Endothelial cell of umbilical vein (primary cell): ENCODE measurements around the gene KLF8. TPM values are rescaled to one million over a fixed set of nuclear protein-coding genes. Genes with fewer than 3 reads are reported as not detected.

Experiments used
- BruUV-seq: library from RNA; stranded (reverse); fragments of 400-500 nt; replicated peaks from 2 replicates; lab custom pipeline; 2021; lab: Mats Ljungman, UMichigan
- CTCF ChIA-PET: fragments of 300-600, 350-600 bp; sonication (Branson Sonifier 250); formaldehyde crosslinking; loops from one replicate; lab custom pipeline; 2021; ENCODE audit warnings: antibody characterized with exemption, inconsistent platforms; lab: Charles Lee
- POLR2A ChIA-PET: fragments of 300-600, 350-600 bp; sonication (Branson Sonifier 250); formaldehyde crosslinking; loops from one replicate; lab custom pipeline; 2021; ENCODE audit warnings: antibody characterized with exemption, inconsistent platforms; lab: Charles Lee
- DNase-seq: peaks from one replicate; pipeline ENCODE4 v3.0.0-alpha.2; 2011; ENCODE audit warnings: low read depth, low spot score
- FAIRE-seq: peaks from 2 replicates; lab custom pipeline; 2011; peaks lifted over from hg19 to GRCh38; lab: Jason Lieb, UNC
- H2AFZ ChIP-seq: 2 replicates; pipeline ENCODE4 v1.6.0; 2012; ENCODE audit warnings: low read depth, low read length, control low read depth, inconsistent platforms
- H3K27ac ChIP-seq: 2 replicates; pipeline ENCODE4 v1.5.1; 2011; ENCODE audit warnings: low read depth, mild to moderate bottlenecking, control low read depth, low read length, moderate library complexity; ENCODE audit not compliant: insufficient read depth
- H3K27me3 ChIP-seq, 2 experiments: 2 replicates each; pipeline versions ENCODE4 v1.6.0 to v1.6.1; 2011; ENCODE audit warnings: low read length in 2 of 2, mixed read lengths in 1 of 2; ENCODE audit not compliant: control insufficient read depth in 2 of 2, insufficient read depth in 2 of 2
- H3K36me3 ChIP-seq, 2 experiments: 2 replicates in 1 of 2; 3 replicates in 1 of 2; pipeline ENCODE4 v1.5.1; 2011; ENCODE audit warnings: low read length in 2 of 2, mild to moderate bottlenecking in 1 of 2, moderate library complexity in 1 of 2; ENCODE audit not compliant: control insufficient read depth in 2 of 2, insufficient read depth in 2 of 2; ENCODE audit errors: extremely low read depth in 1 of 2
- H3K4me1 ChIP-seq: 3 replicates; pipeline ENCODE4 v1.5.1; 2011; ENCODE audit warnings: mild to moderate bottlenecking, low read length; ENCODE audit not compliant: control insufficient read depth, insufficient read depth; ENCODE audit errors: extremely low read depth
- H3K4me2 ChIP-seq: 2 replicates; pipeline ENCODE4 v1.6.1; 2011; ENCODE audit warnings: low read length, control low read depth, mixed read lengths; ENCODE audit not compliant: insufficient read depth
- H3K4me3 ChIP-seq, 3 experiments: fragments of 200-600 bp in 1 of 3; sonication (generic), shearing (Covaris generic) in 1 of 3; replicated peaks in 1 of 3; 2 replicates each; pipeline ENCODE4 v1.5.1; 2011 to 2016; ENCODE audit warnings: control low read depth in 3 of 3, low read length in 3 of 3, mild to moderate bottlenecking in 2 of 3, inconsistent platforms in 1 of 3, low read depth in 1 of 3, moderate library complexity in 1 of 3; ENCODE audit not compliant: insufficient read depth in 1 of 3
- H3K79me2 ChIP-seq: 2 replicates; pipeline ENCODE4 v1.6.0; 2012; ENCODE audit warnings: low read length, inconsistent platforms; ENCODE audit not compliant: control insufficient read depth, insufficient read depth
- H3K9ac ChIP-seq: replicated peaks from 2 replicates; pipeline ENCODE3; 2011; ENCODE audit warnings: low read length, control low read depth; ENCODE audit not compliant: insufficient read depth; ENCODE audit errors: extremely low read depth
- H3K9me1 ChIP-seq: replicated peaks from 3 replicates; pipeline ENCODE4 v1.6.0; 2011; ENCODE audit warnings: mild to moderate bottlenecking, low read length; ENCODE audit not compliant: control insufficient read depth, insufficient read depth; ENCODE audit errors: extremely low read depth
- H3K9me3 ChIP-seq: replicated peaks from 2 replicates; pipeline ENCODE4 v1.5.1; 2012; ENCODE audit warnings: low read length, inconsistent platforms; ENCODE audit not compliant: control insufficient read depth, insufficient read depth
- H4K20me1 ChIP-seq: replicated peaks from 2 replicates; pipeline ENCODE3; 2011; ENCODE audit warnings: mild to moderate bottlenecking, low read length; ENCODE audit not compliant: control insufficient read depth, insufficient read depth; ENCODE audit errors: extremely low read depth
- CTCF ChIP-seq, 2 donors: IDR thresholded peaks; 1 replicate in 1 of 2; 2 replicates in 1 of 2; pipeline ENCODE4 v1.5.1; 2011; ENCODE audit warnings: low read length in 2 of 2, mild to moderate bottlenecking in 2 of 2, moderate library complexity in 2 of 2, control low read depth in 1 of 2, inconsistent platforms in 1 of 2, low read depth in 1 of 2; ENCODE audit not compliant: insufficient read depth in 1 of 2; ENCODE audit errors: extremely low read depth in 1 of 2
- EZH2 ChIP-seq: IDR thresholded peaks from 2 replicates; pipeline ENCODE4 v1.6.1; 2012; ENCODE audit warnings: borderline replicate concordance, low read depth, mild to moderate bottlenecking, moderate library complexity, low read length, inconsistent platforms; ENCODE audit not compliant: severe bottlenecking
- FOS ChIP-seq: IDR thresholded peaks from 2 replicates; pipeline ENCODE4 v1.6.1; 2011; ENCODE audit warnings: mild to moderate bottlenecking, low read length, moderate library complexity, borderline replicate concordance; ENCODE audit not compliant: insufficient read depth
- GATA2 ChIP-seq: IDR thresholded peaks from 2 replicates; pipeline ENCODE4 v1.7.0; 2011; ENCODE audit warnings: low read depth, mild to moderate bottlenecking, moderate library complexity, mixed read lengths, low read length; ENCODE audit not compliant: insufficient read length, insufficient read depth
- JUN ChIP-seq: IDR thresholded peaks from 2 replicates; pipeline ENCODE4 v1.6.1; 2011; ENCODE audit warnings: borderline replicate concordance, low read depth; ENCODE audit not compliant: insufficient read length, insufficient read depth
- MYC ChIP-seq: IDR thresholded peaks from one replicate; pipeline ENCODE4 v1.6.1; 2011; ENCODE audit warnings: mild to moderate bottlenecking, low read depth, low read length
- POLR2A ChIP-seq: IDR thresholded peaks from 2 replicates; pipeline ENCODE4 v1.6.1; 2012; ENCODE audit warnings: low read depth, mild to moderate bottlenecking, control low read depth, low read length
- POLR2AphosphoS5 ChIP-seq: IDR thresholded peaks from 2 replicates; pipeline ENCODE4 v1.6.1; 2012; ENCODE audit warnings: low read depth, mild to moderate bottlenecking, control low read depth, low read length, moderate library complexity; ENCODE audit not compliant: insufficient read depth
- dilution Hi-C: fragments of 300-500 bp; cut with MboI; formaldehyde crosslinking; loops from one replicate; pipeline ENCODE4 v1.15.0; 2019; ENCODE audit warnings: low sequenced_read_pairs; ENCODE audit not compliant: extremely low pct_ligation_motif_present
- intact Hi-C: fragments of 100-400 bp; cut with micrococcal nuclease; formaldehyde crosslinking; loops from one replicate; pipeline ENCODE4 v1.10.0; 2022
- polyA plus RNA-seq, 4 experiments: library from polyadenylated mRNA; depleted of rRNA in 3 of 4; stranded (reverse) in 3 of 4; unstranded in 1 of 4; fragments of >200 nt; gene quantifications; 2 replicates each; pipeline versions ENCODE4 v1.2.1 to v1.2.3, GENCODE V29; 2011 to 2012; ENCODE audit warnings: missing spikeins in 1 of 4
- total RNA-seq: library from RNA; stranded (reverse); gene quantifications from 2 replicates; pipeline ENCODE4 v1.2.3, GENCODE V29; 2021
- TF ChIP-seq, protein P1 (sequence below): IDR thresholded peaks from 2 replicates; pipeline ENCODE4 v1.6.1; 2011; ENCODE audit not compliant: insufficient read depth, insufficient read length

The KLF8 gene
- total and polyA plus RNA-seq, 2 donors (not counting 3 experiments of a cell fraction or from before 2014, with no cell fraction given) = 1.0 to 2.0 TPM

DNA sequence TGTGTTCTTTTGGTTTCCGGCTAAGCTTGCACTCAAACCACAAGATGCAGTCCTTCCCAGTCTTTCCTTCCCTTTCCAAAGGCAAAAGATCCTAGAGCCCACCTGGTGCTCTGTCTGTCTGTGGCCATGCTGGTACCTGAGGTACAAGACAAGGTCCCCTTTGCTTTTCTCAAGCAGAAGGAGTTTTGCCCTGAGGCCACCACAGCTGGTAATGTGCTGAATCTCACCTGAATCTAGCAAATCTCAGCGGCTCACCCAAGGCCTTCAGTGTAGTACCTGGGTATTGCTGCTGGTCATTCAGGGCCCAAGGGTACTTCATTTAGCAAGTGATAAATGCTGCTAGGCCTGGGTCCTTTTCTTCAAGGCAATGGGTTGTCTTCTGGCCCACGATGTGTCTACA lies 20.5 kb upstream of the KLF8 start:
- Histone ChIP-seq H3K27ac (no peak overlapping the region), H2AFZ (no peak overlapping the region), H3K36me3 (no peaks in the 10 kb centered on the region), H3K9ac (no peak overlapping the region), H3K27me3 (no peaks in the 10 kb centered on the region), H3K4me1 (no peaks in the 10 kb centered on the region), H3K4me3 (no peak overlapping the region), H4K20me1 (no peaks in the 10 kb centered on the region), H3K79me2 (no peaks in the 10 kb centered on the region), H3K9me1 (no peaks in the 10 kb centered on the region), H3K4me2 (no peak overlapping the region), H3K9me3 (no peaks in the 10 kb centered on the region)
- intact Hi-C loops (no loop called here), dilution Hi-C loops (no loop called here)
- BruUV-seq = no TSS peak
- TF ChIP-seq MYC (no peak), JUN (no peak), POLR2A (no peak), FOS (no peak), CTCF (IDR thresholded peaks at IDR 0.05; ENCODE audit: extremely low read depth in 1 of 2, insufficient read depth in 1 of 2, low read depth in 1 of 2, low read length in 2 of 2) (no peak), GATA2 (no peak), EZH2 (no peak), POLR2AphosphoS5 (no peak)
- TF ChIP-seq, protein P1, sequence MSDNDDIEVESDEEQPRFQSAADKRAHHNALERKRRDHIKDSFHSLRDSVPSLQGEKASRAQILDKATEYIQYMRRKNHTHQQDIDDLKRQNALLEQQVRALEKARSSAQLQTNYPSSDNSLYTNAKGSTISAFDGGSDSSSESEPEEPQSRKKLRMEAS = no peak
- POLR2A ChIA-PET = no interaction called here
- FAIRE-seq (no peak), DNase-seq (no peak)
- CTCF ChIA-PET = no interaction called here
